ENCODE data around the gene PROKR2.

DNA sequence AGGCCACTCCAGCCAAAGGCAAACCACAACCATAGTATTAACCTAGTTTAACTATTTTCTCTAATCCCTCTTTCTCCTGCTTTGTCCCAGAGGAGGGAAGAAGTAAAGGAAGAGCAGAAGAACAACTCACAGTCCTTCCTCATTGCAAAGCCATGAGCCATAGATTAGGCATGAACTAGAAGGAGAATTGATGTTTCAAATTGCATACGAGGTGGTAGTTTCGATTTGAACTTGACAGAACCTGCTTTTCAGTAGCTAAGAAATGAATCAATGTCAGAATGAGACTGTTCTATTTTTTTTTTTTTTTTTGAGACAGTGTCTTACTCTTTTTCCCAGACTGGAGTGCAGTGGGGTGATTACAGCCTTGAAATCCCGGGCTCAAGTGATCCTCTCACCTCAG lies 48.3 kb downstream of the PROKR2 start:
- no peak for TF ChIP-seq POLR2AphosphoS5 (IDR thresholded peaks at IDR 0.05; ENCODE audit: low read depth, low read length)
- TF ChIP-seq, protein P1, sequence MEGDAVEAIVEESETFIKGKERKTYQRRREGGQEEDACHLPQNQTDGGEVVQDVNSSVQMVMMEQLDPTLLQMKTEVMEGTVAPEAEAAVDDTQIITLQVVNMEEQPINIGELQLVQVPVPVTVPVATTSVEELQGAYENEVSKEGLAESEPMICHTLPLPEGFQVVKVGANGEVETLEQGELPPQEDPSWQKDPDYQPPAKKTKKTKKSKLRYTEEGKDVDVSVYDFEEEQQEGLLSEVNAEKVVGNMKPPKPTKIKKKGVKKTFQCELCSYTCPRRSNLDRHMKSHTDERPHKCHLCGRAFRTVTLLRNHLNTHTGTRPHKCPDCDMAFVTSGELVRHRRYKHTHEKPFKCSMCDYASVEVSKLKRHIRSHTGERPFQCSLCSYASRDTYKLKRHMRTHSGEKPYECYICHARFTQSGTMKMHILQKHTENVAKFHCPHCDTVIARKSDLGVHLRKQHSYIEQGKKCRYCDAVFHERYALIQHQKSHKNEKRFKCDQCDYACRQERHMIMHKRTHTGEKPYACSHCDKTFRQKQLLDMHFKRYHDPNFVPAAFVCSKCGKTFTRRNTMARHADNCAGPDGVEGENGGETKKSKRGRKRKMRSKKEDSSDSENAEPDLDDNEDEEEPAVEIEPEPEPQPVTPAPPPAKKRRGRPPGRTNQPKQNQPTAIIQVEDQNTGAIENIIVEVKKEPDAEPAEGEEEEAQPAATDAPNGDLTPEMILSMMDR (IDR thresholded peaks at IDR 0.05), result no peak
- TF ChIP-seq RXRA (IDR thresholded peaks at IDR 0.05; ENCODE audit: borderline replicate concordance, low read depth), result no peak
- TF ChIP-seq, protein P2, sequence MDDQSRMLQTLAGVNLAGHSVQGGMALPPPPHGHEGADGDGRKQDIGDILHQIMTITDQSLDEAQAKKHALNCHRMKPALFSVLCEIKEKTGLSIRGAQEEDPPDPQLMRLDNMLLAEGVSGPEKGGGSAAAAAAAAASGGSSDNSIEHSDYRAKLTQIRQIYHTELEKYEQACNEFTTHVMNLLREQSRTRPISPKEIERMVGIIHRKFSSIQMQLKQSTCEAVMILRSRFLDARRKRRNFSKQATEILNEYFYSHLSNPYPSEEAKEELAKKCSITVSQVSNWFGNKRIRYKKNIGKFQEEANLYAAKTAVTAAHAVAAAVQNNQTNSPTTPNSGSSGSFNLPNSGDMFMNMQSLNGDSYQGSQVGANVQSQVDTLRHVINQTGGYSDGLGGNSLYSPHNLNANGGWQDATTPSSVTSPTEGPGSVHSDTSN (IDR thresholded peaks at IDR 0.05), result no peak
- TF ChIP-seq, protein P3, sequence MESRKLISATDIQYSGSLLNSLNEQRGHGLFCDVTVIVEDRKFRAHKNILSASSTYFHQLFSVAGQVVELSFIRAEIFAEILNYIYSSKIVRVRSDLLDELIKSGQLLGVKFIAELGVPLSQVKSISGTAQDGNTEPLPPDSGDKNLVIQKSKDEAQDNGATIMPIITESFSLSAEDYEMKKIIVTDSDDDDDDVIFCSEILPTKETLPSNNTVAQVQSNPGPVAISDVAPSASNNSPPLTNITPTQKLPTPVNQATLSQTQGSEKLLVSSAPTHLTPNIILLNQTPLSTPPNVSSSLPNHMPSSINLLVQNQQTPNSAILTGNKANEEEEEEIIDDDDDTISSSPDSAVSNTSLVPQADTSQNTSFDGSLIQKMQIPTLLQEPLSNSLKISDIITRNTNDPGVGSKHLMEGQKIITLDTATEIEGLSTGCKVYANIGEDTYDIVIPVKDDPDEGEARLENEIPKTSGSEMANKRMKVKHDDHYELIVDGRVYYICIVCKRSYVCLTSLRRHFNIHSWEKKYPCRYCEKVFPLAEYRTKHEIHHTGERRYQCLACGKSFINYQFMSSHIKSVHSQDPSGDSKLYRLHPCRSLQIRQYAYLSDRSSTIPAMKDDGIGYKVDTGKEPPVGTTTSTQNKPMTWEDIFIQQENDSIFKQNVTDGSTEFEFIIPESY (IDR thresholded peaks at IDR 0.05; ENCODE audit: borderline replicate concordance, low read depth), result no peak
- no peak for TF ChIP-seq EP300 (IDR thresholded peaks at IDR 0.05; ENCODE audit: borderline replicate concordance in 1 of 2, low read depth in 1 of 2, low read length in 1 of 2)
- no peak for TF ChIP-seq SMC3 (IDR thresholded peaks at IDR 0.05; ENCODE audit: low read depth, low read length)
- TF ChIP-seq JUND (IDR thresholded peaks at IDR 0.05), result no peak
- TF ChIP-seq FOXM1 (IDR thresholded peaks at IDR 0.05; ENCODE audit: low read depth), result no peak
- no peak for TF ChIP-seq RAD21 (IDR thresholded peaks at IDR 0.05; ENCODE audit: low read length)

All from SK-N-SH (cell line).